GM18505 (cell line): ENCODE data around the gene MEF2C.
A peak's percentile ranks its signal among the peaks of the same experiment; 100 is the strongest.

Experiments used
- ATAC-seq: cut with Tn5 transposase; IDR thresholded peaks from one replicate; pipeline ENCODE4 v1.9.1; 2021; ENCODE audit not compliant: unreplicated experiment
- POLR2A ChIP-seq: IDR thresholded peaks from 4 replicates; pipeline ENCODE4 v1.6.1; 2011; ENCODE audit warnings: borderline replicate concordance; ENCODE audit not compliant: insufficient read depth, insufficient read length; ENCODE audit errors: extremely low read depth

Gene MEF2C

DNA sequence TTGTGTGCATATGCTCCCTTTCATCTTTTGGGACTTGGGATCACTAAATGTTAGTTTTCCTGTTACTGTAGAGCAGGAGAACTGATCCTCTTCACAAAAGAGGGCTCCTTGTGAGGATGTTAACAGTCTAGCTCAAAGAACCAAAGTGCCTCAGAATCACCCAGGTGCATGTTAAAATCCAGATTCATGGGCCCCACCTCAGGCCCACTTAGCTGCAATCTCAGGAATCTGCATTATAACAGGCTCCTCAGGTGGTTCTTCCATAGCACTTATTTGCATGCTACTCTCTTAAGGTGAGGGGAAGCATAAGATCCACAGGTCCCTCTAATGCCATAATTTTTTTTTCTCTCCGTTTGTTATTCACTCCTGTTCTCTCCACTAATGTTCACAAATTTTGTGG, 14.8 kb upstream of the MEF2C start:
- no peak for ATAC-seq

DNA sequence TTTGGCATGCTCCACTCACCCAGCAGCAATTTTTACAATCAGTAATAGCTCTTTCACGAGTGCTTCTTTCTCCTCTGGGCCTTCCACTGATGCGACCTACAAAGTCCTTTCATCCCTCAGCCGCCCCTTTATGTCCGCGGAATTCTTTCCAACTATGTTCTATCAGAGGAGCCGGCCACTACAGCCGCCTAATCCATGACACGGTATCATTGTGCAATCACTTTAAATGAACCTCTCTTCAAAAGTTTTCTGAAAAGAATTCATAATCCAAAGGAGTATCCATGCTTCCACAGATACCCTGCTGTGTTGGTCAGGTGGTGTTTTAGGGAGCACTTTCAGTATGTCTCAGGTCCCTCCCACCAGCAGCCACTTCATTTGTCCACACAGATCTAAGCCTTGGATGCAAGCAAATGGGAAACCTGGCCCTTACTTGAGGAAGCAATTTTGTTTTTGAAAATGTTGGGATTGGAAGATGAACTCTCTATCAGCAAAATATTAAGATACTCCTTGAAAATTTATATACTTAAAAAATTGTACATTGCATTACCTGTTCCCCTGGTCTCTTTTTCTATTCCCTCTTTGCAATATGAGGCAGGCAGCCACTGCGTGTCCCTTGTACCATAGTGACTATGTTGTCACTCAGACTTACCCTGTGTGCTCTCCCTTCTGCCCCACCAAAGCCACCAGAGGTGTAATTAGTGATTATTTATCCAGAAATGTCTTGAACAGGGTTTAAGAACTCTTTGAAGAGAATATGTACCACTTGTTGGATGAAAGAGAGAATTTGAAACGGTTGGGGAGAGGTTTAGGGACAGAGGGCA, 12.9 kb upstream of the MEF2C start:
- TF ChIP-seq POLR2A, result no peak
- no peak for ATAC-seq

More for the DNA sequence above, 14.8 kb upstream of the MEF2C start:
- no peak for TF ChIP-seq POLR2A

DNA sequence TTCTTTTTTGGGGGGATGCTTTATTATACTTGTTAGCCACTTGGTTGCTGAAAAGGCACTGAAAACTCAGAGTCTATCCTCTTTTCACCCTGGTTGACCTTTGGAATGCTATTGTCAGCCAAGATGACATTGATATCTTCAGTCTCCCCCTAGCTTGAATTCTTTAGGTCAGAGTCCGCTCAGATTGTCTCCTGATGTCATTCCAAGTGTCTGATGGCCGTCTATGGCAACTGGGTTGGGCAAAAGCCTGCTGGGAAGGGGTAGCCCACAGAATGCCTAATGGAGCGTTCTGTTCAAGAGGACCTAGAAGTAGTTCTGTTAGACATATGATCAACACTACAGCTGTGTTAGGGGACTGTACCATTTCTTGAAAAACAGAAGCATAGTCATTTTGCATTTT, 9.7 kb upstream of the MEF2C start:
- TF ChIP-seq POLR2A, result no peak
- no peak for ATAC-seq

DNA sequence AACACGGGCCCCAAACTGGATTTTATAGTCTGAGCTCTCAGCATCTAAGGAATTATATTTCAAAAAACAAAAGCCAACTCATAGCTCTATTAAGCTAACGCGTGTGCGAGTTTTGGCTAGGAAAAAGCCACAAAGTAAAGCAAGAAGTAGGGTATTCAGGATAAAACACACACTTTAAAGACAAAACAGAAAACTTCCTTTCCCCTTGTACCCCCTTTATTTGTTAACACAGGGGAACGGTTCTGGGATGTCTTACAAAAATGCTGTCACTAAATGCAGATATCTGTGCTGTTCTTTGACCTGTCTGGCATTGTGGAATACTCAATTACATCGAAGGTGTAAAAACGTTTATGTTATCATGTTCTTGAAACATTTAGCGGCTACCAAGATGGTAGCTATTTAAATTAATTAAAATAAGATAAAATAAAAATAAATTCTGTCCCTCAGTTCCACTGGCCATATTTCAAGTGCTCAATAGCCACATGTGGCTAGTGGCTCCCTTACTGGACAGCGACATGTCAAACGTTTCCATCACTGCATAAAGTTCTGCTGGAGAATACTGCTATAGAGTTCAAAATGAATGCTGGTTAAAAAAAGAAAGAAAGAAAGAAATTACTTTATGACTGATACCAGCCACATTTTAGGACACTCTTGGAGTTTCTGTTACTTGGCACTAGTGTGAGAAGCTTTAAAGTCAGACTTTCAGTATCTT, 7.2 kb upstream of the MEF2C start:
- ATAC-seq, result no peak
- no peak for TF ChIP-seq POLR2A

- TF ChIP-seq POLR2A, result peak; percentile 59
- ATAC-seq, result peak; percentile 39
Measured at GRCh38 chr5:88889189-88890069, 6.4 kb upstream of the MEF2C start.

- TF ChIP-seq POLR2A, result no peak
- ATAC-seq, result peak; percentile 5
Measured at GRCh38 chr5:88888848-88889188, 5.8 kb upstream of the MEF2C start.

GRCh38 chr5:88888291-88888690, 5.3 kb upstream of the MEF2C start:
- TF ChIP-seq POLR2A, result no peak
- no peak for ATAC-seq

DNA sequence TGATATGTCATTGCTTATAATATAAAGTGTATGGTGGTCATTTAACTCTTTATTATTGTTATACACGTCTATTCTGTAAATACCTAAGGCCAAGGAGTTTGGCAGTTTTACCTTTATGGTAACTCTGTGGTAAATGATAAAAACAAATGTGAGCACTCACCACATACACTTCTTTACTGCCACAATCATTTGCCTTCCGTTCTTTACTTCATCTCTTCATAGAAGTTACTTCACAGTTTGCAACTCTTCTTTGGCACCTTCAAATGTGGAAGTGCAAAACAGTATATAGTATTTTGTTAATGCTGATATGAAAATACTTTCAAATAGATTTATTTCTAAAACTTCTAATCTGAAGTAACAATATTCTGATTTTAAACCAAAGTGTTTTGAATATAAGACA, 4.4 kb upstream of the MEF2C start:
- peak; percentile 17 for TF ChIP-seq POLR2A
- ATAC-seq, result no peak

GRCh38 chr5:88886746-88887341, 3.9 kb upstream of the MEF2C start:
- peak; percentile 9 for TF ChIP-seq POLR2A
- ATAC-seq, result no peak

GRCh38 chr5:88886252-88886651, 3.3 kb upstream of the MEF2C start:
- ATAC-seq, result no peak
- TF ChIP-seq POLR2A, result peak; percentile 14

DNA sequence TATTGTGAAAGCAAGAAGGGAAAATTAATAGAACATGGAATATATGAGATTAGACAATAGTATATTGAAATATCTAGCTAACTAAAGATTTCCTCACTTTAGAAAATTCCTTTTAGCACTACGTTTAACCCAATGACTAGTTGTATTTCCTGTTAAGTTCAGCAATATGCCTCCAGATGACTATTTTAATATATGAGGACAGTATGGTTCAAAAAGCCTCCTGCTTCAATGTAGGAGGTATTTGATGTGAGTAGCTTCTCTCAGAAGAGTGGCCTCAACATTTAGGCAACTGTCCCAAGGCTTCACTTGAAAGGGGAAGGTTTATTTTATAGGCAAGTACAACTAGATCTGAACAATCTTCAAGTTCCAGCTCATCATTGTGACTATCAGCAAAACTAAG, 2.0 kb upstream of the MEF2C start:
- no peak for ATAC-seq
- no peak for TF ChIP-seq POLR2A

DNA sequence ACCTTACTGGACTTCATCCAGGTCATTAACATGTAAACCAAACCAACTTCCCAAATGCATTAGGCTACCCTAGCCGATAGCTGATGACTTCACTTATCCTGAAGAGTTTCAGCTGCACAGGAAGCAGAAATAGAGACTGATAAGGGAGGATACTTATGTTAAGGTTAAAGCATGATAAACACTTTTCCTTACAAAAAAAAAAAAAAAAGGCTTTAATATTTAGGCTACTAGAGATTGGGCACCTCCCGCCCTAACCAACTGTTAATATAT, 1.6 kb upstream of the MEF2C start:
- no peak for TF ChIP-seq POLR2A
- ATAC-seq, result no peak

- peak; percentile 24 for ATAC-seq
- TF ChIP-seq POLR2A, result peak; percentile 70
Measured at GRCh38 chr5:88883836-88884607, 1.0 kb upstream of the MEF2C start.

DNA sequence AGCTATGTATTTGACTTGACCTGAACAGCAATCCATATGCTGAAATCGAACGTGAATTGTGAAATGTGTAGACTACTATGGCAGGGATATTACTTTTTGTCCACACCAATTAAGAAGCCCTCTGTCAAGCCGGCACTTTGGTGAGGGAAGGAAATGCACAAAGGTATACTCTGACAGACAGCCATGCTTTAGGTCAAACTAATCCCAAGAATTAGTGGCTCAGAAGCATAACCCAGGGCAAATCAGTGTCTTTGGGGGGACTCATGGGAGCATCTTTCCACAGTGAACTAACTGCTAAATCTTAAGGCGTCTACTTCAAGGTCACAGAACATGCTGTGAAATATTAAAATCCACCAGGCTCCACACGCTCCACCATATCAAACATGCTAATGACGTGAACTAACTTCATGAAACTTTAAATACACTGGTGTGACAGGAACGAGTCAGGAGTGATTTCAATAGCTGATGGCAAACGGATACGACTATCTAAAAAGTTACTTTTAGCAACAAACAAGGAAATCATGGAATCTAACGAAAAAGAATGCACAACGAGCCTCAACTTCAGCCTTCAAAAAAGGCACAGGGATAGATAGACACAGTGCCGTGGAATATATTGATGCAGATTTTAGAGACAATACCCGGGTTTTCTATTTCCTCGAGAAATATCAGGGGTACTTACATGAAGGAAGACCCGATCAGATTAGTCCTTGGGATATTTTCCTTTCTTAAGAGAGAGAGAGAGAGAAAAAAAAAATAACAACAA, 527 bp downstream of the MEF2C start:
- TF ChIP-seq POLR2A, result no peak
- ATAC-seq, result no peak
